ENCODE results near the gene ZNF532.

Gene ZNF532

DNA sequence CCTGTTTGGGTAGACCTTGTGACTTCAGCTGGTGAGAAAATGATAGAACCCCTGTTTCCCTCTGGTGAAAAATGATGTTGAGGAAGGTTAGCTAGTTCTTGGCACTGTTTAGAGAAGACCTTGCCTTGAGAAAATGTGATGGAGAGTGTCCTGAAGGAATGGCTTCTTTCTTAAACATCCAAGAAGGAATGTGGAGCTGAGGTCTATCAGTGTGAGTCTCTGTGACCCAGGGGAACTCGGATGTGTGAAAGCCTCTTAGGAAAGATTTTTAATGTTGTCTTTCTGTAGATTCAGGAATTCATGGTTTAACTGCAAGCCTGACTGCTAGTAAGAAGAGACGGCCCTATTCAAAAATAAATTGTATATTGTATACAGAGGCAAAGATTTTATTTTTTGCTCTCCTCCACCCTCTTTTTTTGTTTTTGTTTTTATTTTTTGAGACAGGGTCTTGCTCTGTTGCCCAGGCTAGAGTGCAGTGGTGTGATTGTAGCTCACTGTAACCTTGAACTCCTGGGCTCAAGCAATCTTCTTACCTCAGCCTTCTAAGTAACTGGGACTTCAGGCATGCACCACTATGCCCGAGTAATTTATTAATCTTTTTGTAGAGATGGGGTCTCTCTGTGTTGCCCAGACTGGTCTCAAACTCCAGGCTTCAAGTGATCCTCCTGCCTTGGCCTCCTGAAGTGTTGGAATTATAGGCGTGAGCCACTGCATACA lies 87.5 kb downstream of the ZNF532 start:
- DNase-seq = no peak

DNA sequence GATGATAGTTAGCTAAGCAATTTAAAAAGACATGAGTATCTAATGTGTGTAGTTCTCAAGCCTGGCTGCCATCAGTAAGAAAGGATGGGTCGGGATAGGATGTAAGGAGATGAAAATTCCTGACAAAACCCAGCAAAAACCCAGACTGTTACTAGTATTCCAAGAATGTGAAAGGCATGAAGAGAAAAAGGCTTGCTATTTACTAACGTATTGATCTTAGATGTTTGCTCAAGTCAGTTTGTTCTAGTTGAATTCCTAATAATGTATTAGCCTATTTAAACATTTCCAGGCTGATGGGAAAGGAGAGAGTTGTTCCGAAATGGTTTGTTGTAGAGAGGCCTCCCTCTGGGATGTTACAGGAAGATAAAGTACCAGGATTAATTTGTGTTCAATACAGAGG lies 88.2 kb downstream of the ZNF532 start:
- no peak for DNase-seq

DNA sequence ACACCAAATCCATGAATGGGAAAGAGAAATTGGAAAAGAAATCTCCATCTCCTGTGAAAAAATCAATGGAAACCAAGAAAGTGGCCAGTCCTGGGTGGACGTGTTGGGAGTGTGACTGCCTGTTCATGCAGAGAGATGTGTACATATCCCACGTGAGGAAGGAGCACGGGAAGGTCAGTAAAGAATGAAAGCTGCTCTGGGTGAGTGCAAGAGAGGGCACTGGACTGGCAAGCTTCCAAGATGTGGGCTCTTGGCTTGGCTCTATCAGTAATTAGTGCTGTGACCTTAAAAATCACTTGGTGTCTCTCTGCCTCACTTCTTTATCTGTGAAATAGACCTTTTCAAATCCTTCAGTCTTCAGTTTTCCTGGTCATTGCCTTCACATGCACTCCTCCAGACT lies 89.0 kb downstream of the ZNF532 start:
- no peak for DNase-seq

DNA sequence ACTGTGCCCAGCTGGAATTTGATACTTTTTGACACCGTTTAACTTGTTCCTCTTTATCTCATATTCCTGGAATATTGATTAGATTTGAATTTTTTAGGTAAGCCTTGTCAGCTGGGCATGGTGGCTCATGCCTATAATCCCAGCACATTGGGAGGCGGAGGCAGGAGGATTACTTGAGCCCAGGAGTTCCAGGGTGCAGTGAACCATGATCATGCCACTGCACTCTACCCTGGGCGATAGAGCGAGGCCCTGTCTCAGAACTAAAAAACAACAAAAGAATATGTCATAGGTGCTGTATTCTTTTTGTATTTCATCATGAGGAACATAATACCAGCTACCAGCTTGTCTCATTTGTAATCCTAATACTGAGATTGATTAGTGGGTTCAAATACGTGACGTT lies 90.3 kb downstream of the ZNF532 start:
- DNase-seq = no peak

DNA sequence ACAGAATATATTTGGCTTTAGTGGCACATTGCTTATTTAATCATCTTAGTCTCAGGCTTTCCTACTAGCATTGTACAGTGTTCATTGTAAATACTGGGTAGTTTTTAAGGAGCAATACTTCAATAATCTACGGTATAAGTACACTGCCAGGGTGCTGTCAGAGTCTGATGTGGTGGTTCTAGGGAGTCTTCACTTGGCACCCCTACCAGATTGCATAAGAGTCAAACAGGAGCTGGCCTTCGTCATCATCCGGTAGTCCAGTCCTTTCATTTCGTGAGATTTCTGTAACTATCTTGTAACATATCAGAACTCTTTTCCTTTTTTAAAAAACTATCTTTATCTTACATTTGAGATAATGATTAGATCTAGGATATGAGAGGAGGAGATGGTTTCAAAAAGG lies 91.1 kb downstream of the ZNF532 start:
- no peak for DNase-seq

DNA sequence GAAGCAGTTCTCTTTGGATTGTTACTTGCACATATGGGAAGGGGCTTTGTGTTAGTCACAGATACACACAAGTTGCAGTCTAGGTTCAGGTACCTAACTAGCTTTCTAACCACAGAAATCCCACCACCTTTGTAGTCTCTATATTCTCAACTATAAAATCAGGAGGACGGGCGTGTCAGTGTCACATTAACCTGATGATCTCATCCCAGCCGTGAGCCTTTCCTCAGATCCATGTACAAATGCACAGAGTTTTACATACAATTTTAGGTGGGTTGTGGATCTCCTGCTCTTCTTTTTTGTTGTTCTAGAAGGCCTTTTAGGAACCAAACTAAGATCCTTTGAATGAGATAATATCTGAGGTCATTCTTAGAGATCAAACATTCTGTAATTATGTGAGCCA lies 94.0 kb downstream of the ZNF532 start:
- DNase-seq = no peak

DNA sequence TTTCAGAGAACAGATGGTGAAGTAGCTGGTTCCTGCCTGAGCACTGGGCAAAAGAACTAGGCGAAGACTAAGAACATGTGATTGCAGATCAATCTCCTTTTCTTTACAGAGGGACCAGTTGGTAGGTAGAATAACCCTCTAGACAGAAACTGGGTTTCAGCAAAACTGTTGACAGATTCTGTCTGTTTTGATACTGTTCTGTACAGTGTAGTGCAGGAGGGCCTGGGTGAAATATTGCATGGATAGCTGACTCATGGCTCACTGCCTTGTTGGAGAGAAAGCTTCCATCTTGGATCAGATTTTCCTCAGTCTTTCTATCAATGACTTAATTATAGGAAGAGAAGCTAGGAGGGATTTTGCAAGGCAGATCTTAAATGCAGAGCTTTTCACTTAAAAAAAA lies 95.8 kb downstream of the ZNF532 start:
- no peak for DNase-seq

DNA sequence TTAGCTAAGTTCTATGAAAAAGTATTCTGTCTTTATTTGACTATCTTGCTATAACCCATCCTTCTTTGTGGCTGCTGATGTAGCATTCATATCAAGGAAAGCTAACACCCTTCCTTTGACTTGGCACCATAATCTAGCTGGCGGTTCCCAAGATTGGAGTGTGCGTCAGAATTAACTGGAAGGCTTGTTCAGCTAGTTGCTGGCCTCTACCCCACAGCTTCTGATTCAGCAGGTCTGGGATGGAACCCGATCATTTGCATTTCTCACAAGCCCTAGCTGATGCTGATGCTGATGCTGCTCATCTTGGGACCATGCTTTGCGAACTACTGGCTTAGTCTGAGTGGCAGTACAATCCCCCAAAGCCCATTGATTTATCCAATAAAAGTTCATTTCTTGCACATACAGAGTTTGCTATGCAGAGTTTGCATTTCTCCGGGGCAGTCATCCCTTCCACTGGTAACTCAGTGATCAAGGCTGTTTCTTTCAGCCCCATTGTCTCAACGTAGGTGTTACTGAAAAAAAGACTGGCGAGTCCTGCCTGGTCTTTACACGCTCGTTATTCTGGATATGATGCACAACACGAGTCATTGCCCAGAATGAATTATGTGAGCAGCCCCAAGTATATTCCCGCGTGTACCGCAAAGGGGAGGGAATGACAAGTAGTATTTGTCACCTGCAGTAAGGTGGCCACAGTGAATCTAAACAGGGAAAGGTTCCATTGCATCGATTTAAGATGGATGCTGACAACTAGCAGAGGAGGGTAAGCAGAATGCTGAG lies 96.5 kb downstream of the ZNF532 start:
- DNase-seq = peak; percentile 28

DNA sequence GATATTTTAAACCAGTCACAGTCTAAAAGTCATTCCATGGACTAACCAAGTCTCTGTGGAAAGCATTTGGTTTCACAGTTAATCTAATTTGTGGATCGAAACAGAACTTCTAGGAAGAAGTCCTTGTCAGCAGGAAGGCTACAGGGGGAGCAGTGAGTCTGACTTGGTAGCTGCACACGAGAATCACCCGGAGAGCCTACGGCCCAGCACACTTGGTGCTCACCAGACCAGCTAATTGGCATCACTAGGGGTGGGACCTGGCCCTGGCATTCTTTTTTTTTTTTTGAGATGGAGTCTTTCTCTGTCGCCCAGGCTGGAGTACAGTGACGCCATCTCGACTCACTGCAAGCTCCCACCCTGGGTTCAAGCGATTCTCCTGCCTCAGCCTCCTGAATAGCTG lies 97.7 kb downstream of the ZNF532 start:
- DNase-seq = no peak

DNA sequence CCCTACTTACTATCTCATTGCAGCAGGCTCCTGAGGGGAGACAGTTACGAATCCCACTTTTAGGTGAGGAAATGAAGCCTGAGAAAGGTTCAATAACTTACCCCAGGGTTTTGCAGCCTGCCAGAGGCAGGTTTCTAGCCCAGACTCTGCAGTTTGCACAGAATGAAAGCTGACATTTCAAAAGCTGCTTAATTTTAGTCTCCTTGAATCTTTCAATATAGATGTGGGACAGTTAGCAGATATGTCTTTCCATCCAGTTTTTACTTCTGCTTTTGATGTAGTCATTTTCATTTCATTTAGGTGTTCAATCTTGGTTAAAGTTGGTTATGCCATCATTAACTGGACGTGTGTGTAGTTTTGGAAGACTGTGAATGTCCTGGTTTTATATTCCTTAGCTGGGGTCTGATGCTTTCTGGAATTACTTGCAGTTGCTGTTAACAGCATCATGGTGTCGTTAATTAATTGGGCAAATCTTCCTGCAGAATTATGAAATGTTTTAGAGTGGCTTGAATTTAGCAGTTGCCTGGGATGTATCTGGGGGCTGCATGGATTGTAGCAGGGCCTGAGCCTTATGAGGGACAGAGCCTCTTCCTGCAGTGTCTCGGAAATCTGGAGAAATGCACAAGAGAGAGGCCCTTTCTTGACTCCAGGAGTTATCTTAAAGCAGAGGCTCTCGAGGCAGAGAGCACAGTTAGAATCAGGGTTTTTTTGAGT lies 100.8 kb downstream of the ZNF532 start:
- no peak for DNase-seq

DNA sequence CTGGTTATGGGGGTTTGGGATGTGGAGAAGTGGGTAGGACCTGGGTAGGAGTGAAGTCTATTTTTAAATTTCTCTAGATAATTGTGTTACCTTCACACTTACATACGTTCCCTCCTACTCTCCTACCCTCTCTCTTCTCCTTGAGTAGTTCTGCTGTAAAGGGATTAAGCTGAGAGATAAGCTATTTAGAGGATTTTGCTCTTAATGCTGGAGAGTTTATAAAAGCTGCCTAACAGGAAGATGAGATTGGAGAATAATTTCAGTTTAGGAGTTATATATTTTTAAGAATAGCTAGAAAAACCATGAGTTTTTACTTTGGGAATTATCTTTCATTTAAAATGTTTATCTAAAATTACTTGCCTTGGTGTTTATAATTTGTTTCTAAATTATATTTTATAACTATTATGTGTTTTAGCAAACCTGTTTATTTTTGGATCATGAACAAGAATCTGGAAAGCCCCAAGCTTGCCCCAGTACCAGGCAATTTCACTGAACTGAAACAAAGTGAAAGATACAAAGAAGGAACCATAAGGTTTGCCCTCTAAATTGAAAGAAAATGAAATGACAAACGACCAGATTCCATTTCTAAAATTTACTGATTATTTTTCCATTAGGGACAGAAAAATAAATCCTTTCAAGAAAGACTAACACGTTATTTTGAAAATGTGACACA lies 101.5 kb downstream of the ZNF532 start:
- no peak for DNase-seq

DNA sequence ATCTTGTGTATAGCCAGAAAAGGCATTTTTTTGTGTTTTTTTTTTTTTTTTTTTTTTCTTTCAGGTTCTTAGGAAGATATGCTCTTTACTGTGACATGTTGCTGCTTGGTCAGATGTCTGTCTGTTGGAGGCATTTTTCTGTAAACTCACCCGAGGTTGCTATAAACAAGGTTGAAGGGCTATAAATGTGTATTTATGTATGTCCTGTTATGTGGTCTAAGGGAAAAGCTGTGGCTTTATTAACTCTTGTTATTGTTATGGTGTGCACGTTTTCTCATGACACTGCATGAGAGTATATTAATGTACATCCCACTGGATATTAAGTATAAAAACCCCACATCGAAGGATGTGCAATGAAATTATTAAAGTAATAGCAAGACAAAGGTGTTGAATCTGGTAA lies 102.0 kb downstream of the ZNF532 start:
- no peak for DNase-seq

DNA sequence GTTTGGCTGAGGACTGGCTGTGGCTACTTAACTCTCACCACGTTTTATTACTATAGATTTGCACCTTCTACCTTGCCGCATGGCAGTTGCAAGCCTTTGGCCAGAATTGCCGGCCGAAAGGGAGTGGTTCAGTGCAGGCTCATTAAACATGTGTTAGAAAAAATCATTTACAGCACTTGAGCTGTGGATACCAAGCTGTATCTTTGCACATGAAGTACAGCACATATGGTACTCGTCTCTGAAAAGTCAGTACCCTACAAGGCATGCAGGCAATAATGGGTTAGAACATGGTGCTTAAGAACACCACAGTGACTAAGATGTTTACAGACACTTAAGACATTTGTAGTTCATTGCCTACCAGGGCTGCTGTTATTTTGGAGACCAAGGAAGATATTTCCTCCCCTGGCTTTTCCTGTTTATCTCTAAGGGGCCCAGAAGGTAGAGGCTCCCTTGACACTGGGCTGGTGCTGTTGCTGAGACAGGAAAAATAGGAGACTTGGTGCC lies 103.1 kb downstream of the ZNF532 start:
- no peak for DNase-seq

DNA sequence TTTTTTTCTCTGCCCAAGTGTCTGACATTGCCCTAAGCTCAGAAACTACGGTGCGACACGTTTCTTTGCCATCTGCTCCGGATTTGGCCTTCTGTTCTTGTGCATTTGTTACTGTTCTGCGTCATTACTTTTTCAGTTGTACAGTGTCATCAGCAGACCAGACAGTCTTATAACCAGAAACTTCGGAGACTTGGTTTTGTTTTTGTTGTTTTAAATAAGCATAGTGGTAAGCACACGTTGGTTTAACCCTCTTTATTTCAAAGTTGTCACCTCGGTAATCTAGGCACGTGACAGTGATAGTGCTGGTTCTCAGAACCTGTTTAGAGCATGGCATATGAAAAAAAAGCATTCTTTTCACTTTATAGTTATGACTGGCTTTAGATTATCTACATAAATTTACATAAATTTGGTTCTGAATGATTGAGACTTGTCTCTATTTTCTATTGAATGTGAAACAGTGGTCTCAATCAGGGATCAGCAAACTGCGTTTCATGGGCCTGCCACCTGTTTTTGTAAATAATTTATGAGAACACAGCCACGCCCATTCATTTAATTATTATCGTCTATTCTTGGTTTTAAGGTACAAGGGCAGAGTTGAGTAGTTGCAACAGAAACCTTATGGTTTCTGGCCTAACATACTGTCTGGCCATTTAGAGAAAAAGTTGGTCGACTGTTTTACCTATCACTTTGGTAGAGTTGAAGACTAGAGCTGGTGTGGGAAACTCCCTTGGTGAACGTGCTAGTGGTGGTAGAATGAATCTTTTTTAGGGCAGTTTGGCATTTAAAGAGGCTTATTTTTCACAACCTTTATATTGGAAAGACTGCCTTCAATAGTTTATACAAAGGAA lies 106.5 kb downstream of the ZNF532 start:
- DNase-seq = no peak

DNA sequence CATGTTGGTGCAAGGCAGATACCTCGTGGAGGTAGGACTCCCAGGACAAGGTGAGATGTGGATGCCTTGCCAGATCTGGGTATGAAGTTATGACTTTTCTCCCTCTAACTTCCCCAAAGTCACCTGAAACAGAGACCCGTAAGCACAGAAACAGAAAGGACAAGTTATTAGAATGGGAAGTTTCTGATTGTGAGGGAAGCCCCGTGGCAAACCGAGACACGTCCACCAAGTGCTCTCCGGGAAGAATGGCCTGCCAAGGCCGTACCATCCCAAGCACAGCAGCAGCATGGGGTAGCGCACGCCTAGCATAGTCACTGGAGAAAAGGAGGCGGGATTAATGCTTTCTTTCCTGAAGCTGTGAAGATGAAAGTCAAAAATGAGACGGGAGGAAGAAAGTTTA lies 110.6 kb downstream of the ZNF532 start:
- DNase-seq = no peak

DNA sequence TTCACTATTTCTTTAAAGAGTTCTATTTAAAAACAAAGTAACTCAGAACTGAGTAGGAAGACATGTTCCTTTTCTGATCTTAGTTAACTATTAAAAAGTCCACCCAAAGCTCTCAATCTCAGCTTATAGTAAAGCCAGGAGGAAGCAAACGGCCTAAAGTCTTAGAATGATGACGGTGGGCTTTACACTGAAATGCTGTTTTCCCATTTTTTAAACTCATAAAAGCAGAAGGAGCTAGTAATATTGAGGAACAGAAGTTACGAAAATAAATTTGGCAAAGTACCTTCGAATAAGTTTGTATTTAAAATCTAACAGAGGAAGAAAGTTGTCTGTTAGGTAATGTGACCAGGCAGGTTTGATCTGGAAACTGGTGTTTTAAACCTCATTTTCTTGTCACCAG lies 111.1 kb downstream of the ZNF532 start:
- no peak for DNase-seq

DNA sequence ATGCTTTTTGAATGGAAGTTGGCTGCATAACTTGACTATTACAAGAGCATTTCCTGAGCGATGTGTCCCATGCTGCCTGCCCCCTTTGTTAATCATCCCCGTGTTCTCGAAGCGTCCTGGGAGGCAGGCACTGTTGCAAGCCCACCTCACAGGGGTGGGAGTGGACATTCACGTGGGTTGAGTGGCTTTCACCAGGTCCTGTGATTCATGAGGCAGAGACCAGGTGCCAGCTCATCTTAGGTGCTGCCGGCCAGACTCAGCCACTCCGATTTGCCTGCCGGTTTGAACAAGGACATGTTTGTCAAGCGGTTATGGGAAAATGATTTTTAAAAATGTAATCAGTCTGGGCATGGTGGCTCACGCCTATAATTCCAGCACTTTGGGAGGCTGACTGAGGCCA lies 112.5 kb downstream of the ZNF532 start:
- DNase-seq = no peak

DNA sequence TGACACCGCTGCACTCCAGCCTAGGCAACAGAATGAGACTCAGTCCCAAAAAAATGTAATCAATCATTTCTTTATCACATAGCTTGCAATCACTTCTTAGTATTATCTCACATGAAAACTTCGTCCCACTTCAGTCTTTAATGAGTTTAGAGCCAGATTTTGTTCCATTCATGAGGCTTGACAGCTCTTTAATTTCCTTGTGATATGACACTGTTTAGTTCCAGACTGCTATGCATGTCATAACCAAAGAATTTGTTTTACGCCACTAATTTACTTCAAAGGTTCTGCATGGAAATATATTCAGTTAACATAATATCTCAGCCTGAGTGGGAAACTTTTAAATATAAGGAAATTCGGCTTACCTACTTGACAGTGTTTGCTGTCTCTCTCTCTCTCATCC lies 113.1 kb downstream of the ZNF532 start:
- no peak for DNase-seq

DNA sequence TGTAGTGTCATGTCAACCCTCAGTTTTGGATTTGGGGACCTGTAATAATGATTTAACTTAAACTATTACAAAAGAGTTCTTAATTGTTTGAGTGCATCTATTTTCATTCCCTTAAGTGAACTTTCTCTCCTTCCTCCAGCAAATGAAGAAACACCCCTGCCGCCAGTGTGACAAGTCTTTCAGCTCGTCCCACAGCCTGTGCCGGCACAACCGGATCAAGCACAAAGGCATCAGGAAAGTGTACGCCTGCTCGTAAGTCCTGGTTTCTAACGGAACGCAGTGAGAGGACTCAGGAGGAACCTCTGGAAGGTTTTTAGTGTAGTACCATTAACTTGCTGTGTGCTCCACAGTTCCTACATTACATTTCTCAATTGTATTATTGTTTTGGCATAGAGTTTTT lies 114.2 kb downstream of the ZNF532 start:
- no peak for DNase-seq

DNA sequence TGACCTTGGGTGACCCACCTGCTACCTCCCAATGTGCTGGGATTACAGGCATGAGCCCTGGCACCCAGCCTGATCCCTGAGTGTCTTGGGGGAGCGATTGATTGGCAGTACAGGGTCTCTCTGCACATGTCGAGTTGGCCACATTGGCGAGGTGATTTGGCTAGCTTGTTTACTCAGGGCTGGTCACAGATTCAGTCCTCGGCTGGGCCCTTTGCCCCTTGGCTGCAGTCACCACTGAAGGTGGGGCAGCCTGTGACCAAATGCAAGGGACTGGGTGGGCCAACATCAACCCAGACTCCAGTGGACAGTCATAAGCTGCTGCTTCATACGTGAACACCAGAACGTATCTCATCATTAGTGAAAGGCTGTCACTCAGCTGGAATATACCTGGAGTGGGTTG lies 114.9 kb downstream of the ZNF532 start:
- no peak for DNase-seq

DNA sequence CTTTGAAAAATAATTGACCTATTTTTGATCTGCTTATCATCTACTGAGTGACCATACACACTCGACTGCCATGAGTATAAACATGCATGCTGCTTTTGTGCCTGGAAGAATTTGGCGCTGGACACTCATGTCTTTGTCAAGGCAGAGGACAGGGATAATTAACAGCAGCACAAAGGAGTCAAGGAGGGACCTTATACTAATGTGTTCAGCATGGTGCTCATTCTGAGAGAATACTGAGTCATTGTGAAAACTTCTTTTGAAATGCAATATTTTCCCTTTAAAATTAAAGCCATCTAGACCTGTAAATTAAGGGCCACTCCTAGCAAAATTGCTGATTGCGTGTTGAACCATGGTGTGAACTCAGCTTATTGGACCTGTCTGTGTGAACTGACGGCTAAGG lies 116.3 kb downstream of the ZNF532 start:
- DNase-seq = no peak
